Measurements from ENCODE around the gene ABCB9.
A peak's percentile ranks its signal among the peaks of the same experiment; 100 is the strongest.
"Not testable (repeated sequence)": the region's sequence is repeated elsewhere in the genome, so short reads cannot be mapped to it uniquely, and the experiment has no call there.

ABCB9 gene

GRCh38 chr12:122965851-122966742 is at the start of gene ABCB9:
TSS of gene ABCB9 (minus strand) at chr12:122966463. CDS start at chr12:122960235, 6,228 bp downstream.
- DNase-seq (ENCODE audit: low read depth in 1 of 2, low spot score in 1 of 2) = peak; percentile 91 to 94

GRCh38 chr12:123014473-123014872 is 48.2 kb upstream of the ABCB9 start:
- DNase-seq (ENCODE audit: low read depth in 1 of 2, low spot score in 1 of 2) = not testable (repeated sequence)

GRCh38 chr12:123013185-123014095 is 47.2 kb upstream of the ABCB9 start:
- DNase-seq (ENCODE audit: low read depth in 1 of 2, low spot score in 1 of 2) = no peak

DNA sequence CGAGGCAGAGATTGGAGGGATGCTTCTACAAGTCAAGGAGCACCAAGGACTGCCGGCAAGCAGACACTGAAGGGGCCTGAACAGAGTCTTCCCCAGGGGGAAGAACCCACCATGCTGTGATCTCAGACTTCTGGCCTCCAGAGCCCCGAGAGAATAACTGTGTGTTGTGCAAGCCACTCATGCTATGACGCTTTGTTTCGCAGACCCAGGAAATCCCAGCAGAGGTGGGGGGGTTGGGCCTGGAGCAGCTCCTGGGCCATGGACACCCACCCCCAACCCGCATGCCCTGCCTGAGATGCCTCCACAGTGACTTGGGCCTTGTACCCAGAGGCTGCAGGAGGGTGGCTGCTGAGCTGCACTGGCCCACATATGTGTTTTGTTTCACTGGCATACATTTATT is 45.4 kb upstream of the ABCB9 start:
- DNase-seq (ENCODE audit: low read depth in 1 of 2, low spot score in 1 of 2) = no peak

- no peak for DNase-seq (ENCODE audit: low read depth in 1 of 2, low spot score in 1 of 2)
Measured at GRCh38 chr12:123010681-123011080, 44.4 kb upstream of the ABCB9 start.

DNA sequence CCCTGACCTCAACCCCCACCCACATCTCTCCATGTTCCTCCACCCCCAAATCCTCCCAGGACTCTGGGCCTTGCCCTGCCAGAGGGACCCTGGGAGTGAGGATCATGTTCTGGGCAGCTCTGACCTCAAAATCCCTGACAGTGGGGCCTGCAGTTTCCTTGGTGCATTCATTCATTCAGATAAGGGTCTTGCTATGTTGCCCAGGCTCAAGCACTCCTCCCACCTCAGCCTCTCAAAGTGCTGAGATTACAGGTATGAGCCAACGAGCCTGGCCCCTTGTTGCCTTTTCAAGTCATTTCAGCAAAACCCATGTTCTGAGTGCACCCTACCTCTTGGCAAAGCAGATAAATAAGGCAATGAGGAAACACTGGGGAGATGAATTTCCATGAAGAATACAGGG is 43.8 kb upstream of the ABCB9 start:
- DNase-seq (ENCODE audit: low read depth in 1 of 2, low spot score in 1 of 2) = no peak

GRCh38 chr12:123006977-123007376 is 40.7 kb upstream of the ABCB9 start:
- no peak for DNase-seq (ENCODE audit: low read depth in 1 of 2, low spot score in 1 of 2)

DNA sequence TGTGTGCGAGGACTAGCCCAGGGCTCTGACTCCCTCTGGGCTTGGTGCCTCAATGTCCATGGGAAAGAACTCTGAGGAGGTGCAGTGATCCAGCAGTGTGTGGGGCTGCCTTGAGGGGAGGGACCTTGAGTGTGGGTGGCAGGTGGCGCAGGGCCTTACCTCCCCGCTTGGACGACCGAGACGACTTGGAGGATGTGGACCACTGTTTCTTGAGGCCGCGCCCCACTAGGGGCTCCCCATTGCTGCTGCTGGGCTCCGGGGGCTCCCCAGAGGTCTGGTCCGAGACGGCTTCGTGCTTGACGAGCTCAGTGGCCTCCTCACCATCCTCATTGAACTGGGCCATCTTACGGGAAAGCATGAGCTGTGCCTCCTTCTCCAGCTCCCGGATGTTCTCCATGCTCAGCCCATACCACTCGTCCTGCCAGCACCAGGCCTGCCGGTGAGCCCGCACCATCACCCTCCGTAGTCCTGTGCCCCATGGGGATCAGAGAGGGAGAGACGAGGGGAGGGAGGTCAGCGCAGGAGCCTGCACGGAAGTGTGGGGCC is 38.9 kb upstream of the ABCB9 start:
- no peak for DNase-seq (ENCODE audit: low read depth in 1 of 2, low spot score in 1 of 2)

DNA sequence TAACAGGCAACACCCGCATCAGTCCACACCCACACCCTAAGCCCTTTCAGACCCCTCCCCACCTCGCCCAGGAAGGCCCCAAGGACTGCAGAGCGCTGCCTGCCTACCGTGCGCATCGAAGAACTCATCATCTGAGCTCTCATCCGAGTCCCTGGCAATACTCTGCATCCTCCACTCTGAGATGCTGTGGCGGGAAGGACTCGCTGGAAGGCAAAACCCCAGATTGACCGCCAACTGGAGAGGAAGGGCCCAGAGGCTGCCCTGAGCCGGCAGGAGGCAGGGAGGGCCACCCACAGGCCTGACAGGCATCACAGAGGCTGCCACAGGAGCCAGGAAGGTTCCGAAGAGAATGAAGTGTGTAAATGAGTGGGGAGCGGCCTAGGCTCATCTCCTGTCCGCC is 38.0 kb upstream of the ABCB9 start:
- DNase-seq (ENCODE audit: low read depth in 1 of 2, low spot score in 1 of 2) = no peak

GRCh38 chr12:123003257-123003656 is 37.0 kb upstream of the ABCB9 start:
- DNase-seq (ENCODE audit: low read depth in 1 of 2, low spot score in 1 of 2) = no peak

GRCh38 chr12:123001464-123001863 is 35.2 kb upstream of the ABCB9 start:
- no peak for DNase-seq (ENCODE audit: low read depth in 1 of 2, low spot score in 1 of 2)

DNA sequence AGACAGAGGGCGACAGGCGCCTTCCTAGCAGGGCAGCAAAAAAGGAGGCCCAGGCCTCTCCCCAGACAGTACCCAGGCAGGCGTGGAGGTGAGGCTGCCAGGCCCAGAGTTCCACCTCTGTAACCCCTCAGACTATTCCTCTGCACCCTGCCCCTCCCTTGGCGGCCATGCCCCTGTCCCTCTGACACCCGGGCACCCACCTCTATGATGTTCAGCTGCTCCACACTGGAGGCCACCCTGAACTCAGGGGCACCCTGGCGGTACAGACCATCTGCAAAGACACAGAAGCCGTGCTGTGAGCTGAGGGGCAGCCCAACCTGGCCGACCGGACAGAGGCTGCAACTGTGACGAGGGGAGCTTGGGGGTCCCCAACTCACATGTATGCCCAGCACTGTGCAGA is 34.3 kb upstream of the ABCB9 start:
- DNase-seq (ENCODE audit: low read depth in 1 of 2, low spot score in 1 of 2) = no peak

DNA sequence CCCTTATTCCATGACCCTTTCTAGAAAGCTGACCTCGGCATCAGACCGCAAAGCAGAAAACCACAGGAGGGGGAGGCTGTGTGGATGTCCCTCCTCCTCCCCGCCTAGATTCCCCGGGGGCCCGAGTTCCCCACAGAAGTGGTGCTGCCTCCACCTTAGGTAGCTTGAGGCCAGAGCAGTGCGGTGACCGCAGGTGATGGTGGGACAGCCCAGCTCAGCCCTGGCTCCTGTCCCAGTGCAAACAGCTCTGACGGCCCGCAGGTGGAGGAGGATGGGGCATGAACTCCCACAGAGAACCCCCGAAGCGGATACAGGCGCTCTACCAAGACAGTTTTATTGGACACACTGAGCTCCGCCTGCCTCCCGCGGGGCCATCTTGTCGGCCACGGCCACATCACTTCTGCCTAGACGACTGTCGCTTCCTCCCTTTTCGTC is 33.7 kb upstream of the ABCB9 start:
- DNase-seq (ENCODE audit: low read depth in 1 of 2, low spot score in 1 of 2) = no peak

DNA sequence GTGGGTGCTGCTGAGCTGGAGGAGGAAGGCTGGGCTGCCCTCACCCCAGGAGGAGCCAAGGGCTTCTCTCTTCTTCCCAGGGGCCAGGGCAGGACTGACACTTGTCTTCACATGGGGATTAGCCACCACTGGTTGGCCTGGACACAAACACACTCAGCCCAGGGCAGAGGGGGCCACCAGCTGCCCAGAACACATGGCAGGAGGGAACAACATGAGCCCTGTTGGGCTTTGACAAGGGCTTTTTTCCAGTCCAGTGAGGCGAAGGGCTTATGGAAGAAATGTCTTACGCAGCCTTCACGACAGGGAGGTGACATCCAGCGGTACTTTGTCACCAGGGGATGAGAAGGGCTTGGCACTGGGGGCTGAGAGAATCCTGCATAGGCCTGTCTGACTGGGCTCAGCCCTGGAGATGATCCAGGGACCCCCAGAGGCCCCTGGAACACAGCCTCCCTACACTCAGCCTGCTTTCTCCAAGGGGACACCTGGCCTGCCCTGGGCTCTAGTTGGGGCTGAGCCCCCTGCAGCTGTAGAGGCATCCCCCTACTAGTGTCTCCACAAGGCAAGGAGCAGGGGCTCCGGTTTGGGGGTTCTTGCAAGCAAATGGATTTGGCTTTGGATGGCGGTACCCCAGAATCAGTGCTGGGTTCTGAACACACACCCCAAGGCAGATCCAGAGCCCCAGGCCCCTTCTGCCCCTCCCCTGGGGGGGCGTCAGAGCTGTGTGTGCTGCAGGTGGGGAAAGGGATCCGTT is 33.1 kb upstream of the ABCB9 start:
- DNase-seq (ENCODE audit: low read depth in 1 of 2, low spot score in 1 of 2) = no peak

DNA sequence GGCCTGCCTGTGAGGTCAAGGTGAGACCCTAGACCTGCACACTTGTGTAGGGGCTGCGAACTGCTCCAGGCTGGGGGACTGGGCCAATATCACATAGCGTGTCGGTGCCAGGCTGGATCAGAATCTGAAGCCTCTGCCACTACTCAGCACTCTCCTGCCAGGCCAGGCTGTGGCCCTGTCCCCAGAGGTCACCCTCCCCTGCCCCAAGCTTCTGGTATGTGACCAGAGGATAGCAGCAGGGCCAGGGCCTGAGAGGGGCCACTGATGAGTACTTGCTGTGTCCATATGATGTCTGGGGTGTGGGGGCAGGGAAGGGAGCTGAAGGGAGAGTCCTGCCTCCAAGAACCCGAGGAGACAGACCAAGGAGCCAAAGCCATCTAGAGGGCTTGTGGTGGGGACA is 32.1 kb upstream of the ABCB9 start:
- DNase-seq (ENCODE audit: low read depth in 1 of 2, low spot score in 1 of 2) = no peak

GRCh38 chr12:122997343-122998250 is 31.3 kb upstream of the ABCB9 start:
- DNase-seq (ENCODE audit: low read depth in 1 of 2, low spot score in 1 of 2) = no peak

GRCh38 chr12:122996621-122997342 is 30.5 kb upstream of the ABCB9 start:
- no peak for DNase-seq (ENCODE audit: low read depth in 1 of 2, low spot score in 1 of 2)

GRCh38 chr12:122996188-122996601 is 29.9 kb upstream of the ABCB9 start:
- no peak for DNase-seq (ENCODE audit: low read depth in 1 of 2, low spot score in 1 of 2)

- no peak for DNase-seq (ENCODE audit: low read depth in 1 of 2, low spot score in 1 of 2)
Measured at GRCh38 chr12:122995503-122996187, 29.4 kb upstream of the ABCB9 start.

Data from activated T-helper 1 cell treated with anti-CD3 and anti-CD28 coated beads, Interleukin-2, amount 50 U/mL, for 16 hours (primary cell).